Kidney capillary endothelial cell (primary cell): Measurements from ENCODE around the gene SGCA.

Source experiments
- DNase-seq: peaks from one replicate; pipeline ENCODE4 v3.0.0-alpha.2; 2018; ENCODE audit warnings: low spot score

Gene SGCA

GRCh38 chr17:50182783-50183420 lies 17.1 kb downstream of the SGCA start:
- no peak for DNase-seq

GRCh38 chr17:50183421-50183994 lies 17.7 kb downstream of the SGCA start:
- no peak for DNase-seq

- no peak for DNase-seq
Observed at GRCh38 chr17:50184064-50184463, 18.3 kb downstream of the SGCA start.

DNA sequence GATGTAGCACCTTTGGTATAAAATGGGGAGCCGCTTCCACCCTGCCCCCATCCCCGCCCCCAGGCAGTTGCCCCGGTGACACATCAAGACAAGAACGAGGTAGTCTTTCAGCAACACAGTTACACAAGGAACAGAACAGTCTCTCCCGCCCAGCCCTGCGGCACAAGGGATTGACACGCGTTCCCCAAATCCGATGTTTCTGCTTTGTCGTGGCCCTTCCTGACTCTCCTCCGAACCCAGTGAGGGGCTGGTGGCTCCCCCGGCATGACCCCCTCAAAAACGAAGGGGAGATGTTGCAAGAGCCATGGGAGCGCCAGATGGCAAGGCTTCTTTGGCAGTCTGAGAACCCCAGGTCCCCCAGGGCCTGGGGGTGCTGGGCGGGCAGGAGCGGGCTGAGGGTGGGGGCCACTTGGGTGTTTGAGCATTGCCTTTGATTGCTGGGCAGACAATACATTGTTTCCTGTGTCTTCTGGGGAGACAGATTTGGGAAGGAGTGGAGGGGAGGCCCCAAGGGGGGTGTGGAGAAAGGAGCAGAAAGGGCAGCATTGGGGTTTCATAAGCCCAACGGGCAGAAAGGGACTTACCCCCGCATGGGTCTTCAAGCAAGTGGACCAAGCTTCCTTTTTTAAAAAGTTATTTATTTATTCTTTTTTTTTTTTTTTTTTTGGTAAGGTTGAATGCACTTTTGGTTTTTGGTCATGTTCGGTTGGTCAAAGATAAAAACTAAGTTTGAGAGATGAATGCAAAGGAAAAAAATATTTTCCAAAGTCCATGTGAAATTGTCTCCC lies 19.0 kb downstream of the SGCA start:
- no peak for DNase-seq

DNA sequence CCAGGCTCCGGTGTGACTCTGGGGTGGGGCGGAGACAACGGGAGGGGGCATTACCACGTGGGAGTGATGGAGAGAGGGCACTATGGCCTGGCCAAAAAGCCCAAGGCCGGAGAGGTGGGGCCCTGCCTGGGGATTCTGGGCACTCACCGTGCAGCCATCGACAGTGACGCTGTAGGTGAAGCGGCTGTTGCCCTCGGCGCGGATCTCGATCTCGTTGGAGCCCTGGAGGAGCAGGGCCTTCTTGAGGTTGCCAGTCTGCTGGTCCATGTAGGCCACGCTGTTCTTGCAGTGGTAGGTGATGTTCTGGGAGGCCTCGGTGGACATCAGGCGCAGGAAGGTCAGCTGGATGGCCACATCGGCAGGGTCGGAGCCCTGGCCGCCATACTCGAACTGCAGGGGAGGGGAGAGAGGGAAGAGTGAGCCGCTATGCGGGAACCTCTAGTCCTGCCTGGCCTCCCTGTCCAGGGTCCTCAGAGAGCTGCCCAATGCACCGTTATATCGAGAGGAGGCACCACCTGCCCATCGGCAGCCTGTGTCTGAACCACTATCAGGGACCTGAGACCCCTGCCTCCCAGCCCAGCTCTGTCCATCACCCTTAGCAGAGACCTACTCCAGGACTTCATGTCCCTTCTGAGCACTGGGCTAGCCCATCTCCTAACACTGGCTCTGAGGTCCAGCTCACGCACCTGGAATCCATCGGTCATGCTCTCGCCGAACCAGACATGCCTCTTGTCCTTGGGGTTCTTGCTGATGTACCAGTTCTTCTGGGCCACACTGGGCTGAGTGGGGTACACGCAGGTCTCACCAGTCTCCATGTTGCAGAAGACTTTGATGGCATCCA lies 20.0 kb downstream of the SGCA start:
- DNase-seq, result no peak

GRCh38 chr17:50186661-50187393 lies 21.0 kb downstream of the SGCA start:
- DNase-seq, result no peak

GRCh38 chr17:50187394-50187725 lies 21.6 kb downstream of the SGCA start:
- DNase-seq, result no peak

DNA sequence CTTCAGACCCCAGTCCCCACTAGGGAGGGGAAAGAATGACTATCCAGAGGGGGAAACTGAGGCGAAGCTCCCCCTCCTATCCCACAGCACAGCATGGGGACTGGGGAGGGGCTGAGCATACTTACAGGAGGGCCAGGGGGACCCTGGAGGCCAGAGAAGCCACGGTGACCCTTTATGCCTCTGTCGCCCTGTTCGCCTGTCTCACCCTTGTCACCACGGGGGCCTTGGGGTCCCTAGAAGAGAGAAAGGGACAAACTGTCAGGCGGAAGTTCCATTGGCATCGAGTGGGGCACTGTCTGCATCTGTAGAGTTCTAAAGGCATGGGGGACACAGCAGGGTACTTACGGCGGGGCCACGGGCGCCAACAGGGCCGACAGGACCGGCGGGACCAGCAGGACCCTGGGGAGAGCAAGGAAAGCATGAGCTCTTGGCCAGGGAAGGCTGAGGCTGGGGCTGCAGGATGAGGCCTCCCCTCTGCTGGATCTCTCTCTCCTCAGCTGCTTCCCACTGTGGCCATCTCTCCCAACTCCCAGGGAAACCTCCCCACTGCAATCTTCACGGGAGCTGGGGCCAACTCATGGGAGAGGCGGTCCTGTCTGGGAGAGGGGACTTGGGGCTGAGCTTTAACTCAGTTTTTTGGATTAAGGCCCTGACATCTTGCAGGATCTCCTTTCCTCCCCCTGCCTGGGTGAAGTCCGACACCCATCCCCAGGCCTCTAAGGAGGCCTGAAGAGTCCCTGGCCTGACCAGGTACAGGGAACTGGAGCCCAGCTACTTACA lies 22.1 kb downstream of the SGCA start:
- no peak for DNase-seq

DNA sequence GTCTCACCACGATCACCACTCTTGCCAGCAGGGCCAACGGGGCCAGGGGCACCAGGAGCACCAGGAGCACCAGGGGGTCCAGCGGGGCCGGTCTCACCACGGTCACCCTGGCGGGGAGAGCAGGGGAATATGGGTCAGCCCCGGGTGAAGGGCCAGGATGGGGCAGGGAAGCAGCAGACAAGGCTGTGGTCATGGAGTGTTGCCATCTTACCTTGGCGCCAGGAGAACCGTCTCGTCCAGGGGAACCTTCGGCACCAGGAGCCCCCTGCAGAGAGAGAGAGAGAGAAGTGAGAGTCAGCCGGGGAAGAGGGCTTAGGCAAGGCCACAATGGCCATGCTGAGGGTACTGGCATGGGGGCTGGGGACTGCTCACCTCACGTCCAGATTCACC lies 22.7 kb downstream of the SGCA start:
- no peak for DNase-seq

DNA sequence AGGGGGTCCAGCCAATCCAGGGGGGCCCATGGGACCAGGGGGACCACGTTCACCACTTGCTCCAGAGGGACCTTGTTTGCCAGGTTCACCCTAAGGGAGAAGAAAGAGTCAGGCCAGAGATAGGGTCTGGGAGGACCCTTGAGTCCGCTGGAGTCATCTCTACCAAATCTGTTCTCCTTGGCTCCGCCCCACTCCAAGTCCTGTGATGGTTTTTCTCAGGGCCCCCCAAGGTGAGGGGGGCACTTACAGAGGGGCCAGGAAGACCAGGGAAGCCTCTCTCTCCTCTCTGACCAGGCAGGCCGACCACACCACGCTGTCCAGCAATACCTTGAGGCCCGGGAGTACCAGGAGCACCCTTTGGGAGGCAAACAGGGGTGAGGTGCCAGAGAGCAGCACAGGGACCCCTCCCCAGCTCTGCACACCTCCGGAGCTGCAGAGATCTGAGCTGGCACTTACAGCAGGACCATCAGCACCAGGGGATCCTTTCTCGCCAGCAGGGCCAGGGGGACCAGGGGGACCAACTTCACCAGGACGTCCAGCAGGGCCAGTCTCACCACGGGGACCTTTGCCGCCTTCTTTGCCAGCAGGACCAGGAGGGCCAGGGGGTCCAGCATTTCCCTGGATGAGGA lies 23.2 kb downstream of the SGCA start:
- DNase-seq, result no peak

GRCh38 chr17:50189550-50190292 lies 23.9 kb downstream of the SGCA start:
- no peak for DNase-seq

GRCh38 chr17:50190293-50190602 lies 24.4 kb downstream of the SGCA start:
- no peak for DNase-seq

DNA sequence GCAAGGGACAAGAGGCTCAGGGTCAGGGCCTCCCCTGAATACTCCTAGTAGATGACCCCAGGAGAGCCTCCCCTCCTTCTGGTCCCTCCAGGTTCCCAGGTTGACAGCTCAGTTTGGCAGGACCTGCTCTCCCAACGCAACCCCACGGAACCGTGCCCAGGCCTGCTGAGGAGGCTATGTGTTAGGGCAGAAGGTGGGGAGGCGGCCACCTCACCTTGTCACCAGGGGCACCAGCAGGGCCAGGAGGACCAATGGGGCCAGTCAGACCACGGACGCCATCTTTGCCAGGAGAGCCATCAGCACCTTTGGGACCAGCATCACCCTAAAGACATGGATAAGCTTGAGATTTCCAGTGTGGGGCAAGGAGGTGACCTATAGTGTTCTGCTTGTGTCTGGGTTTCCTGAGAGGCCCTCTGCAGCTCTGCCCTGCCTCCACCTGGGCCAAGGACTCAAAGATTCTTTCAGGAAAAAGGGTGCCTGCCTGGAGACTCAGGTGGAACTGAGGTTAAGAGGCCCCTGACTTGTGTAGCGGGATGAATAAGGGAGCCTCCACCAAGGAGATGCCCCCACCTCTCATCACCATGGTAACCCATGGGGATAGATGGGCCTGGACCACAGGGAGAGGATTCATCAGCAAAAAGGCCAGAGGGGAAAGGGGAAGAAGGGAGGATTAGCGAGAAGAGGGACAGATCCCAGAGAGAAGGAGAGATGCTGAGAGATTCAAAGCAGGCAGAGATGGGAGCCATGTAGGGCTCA lies 25.0 kb downstream of the SGCA start:
- DNase-seq, result no peak

GRCh38 chr17:50191359-50192143 lies 25.7 kb downstream of the SGCA start:
- no peak for DNase-seq

GRCh38 chr17:50192144-50192617 lies 26.4 kb downstream of the SGCA start:
- DNase-seq, result no peak

- DNase-seq, result no peak
Observed at GRCh38 chr17:50192618-50193291, 26.9 kb downstream of the SGCA start.

DNA sequence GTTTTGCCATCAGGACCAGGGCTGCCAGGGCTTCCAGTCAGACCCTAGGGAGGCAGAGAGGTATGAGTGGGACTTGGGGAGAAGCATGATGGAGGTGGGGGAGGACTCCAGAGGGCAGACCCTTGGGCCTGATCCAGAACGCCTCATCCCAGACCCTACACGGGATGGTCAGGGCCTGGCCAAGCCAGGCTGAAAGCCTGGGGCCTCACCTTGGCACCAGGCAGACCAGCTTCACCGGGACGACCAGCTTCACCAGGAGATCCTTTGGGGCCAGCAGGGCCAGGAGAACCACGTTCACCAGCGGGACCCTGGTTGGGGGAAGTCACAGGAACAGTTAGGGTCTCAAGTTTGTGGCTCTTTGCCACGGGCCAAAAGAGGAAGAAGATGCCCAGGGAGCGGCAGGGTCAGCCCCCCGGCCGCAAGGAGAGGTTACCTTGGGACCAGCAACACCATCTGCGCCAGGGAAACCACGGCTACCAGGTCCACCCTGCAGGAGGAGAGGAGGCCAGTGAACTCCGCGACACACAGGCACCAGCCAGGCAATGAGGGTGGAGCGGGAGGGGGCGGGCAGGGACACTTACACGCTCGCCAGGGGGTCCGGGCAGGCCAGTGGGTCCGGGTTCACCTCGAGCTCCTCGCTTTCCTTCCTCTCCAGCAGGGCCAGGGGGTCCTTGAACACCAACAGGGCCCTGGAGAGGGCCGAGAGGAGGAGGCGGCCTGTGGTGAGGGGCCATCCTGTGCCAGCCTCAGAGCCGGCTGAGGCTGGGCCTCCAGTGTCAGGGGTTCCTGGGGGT lies 28.5 kb downstream of the SGCA start:
- DNase-seq, result no peak
